ENCODE data around the gene BST2. TPM values are rescaled to one million over a fixed set of nuclear protein-coding genes. Genes with fewer than 3 reads are reported as not detected.

BST2 gene
- total RNA-seq, 2 donors from 2014 or later: 12.8 to 15.6 TPM

- no peak for DNase-seq
- Histone ChIP-seq H3K27ac (no peak overlapping the region), H3K9ac (ENCODE audit: low read depth in 2 of 2, low read length in 2 of 2) (peak overlapping the region in 1 of 2 donors; percentile 43), H3K36me3 (no peaks in the 10 kb centered on the region), H3K4me3 (no peak overlapping the region), H3K27me3 (peaks cover 12% of the 10 kb centered on the region), H3K9me3 (no peaks in the 10 kb centered on the region), H3K4me1 (no peaks in the 10 kb centered on the region)
- TF ChIP-seq CTCF (IDR thresholded peaks at IDR 0.05): no peak
- intact Hi-C loops (cut with DNase I): no loop called here
These were observed 42.3 kb upstream of the BST2 start for GRCh38 chr19:17447704-17448130.

- H3K4me1 ChIP-seq: no peaks in the 10 kb centered on the region
- intact Hi-C loops (cut with DNase I): no loop called here
- no peak overlapping the region for H3K27ac ChIP-seq
- H3K9ac ChIP-seq (ENCODE audit: low read depth in 2 of 2, low read length in 2 of 2): no peak overlapping the region
- H3K27me3 ChIP-seq: peaks cover 12% of the 10 kb centered on the region
- DNase-seq: no peak
- no peak for TF ChIP-seq CTCF (IDR thresholded peaks at IDR 0.05)
- no peak overlapping the region for H3K4me3 ChIP-seq
- no peaks in the 10 kb centered on the region for H3K36me3 ChIP-seq
- H3K9me3 ChIP-seq: no peaks in the 10 kb centered on the region
These were observed 40.2 kb upstream of the BST2 start for GRCh38 chr19:17445526-17446165.

DNA sequence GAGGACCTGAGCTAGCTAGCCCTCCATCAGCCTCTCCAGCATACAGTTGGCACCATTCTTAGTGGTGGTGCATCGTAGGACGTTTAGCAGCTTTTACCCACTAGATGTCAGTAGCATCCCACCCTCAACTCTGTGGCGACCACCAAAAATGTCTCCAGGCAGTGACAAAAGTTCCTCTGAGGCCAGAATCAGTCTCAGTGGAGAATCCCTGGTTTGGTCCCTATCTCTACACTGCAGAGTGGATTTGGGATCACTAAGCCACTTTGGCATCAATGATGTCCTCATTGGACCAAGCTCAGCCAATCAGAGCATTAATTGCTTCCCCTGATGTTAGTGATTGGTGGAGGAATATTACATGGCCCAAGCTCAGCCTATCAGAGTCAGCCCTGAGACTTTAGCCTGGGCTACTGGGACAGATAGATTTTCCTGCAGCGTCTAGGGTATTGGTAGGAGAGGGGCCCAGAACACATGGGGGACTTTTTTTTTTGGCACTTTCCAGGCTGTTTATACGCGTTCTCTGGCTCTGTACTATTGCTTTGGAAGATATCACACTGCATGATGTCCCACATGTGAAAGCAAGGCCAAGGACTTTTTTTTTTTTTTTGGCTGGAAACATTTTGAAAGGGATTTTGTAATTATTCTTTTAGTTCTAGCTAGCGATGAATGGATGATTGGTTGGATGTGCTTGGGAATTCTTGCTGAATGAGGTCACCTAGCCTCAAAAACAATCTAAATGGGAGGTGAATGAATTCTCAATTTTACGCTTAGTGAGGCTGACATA, 36.0 kb upstream of the BST2 start:
- no peak for DNase-seq
- no peak for TF ChIP-seq CTCF (IDR thresholded peaks at IDR 0.05)
- Histone ChIP-seq H3K36me3 (no peaks in the 10 kb centered on the region), H3K27me3 (no peaks in the 10 kb centered on the region), H3K9me3 (no peaks in the 10 kb centered on the region), H3K4me3 (no peak overlapping the region), H3K27ac (no peak overlapping the region), H3K9ac (ENCODE audit: low read depth in 2 of 2, low read length in 2 of 2) (no peak overlapping the region), H3K4me1 (no peaks in the 10 kb centered on the region)
- intact Hi-C loops (cut with DNase I): no loop called here

- no peak overlapping the region for H3K9ac ChIP-seq (ENCODE audit: low read depth in 2 of 2, low read length in 2 of 2)
- H3K27ac ChIP-seq: no peak overlapping the region
- no peaks in the 10 kb centered on the region for H3K36me3 ChIP-seq
- intact Hi-C loops (cut with DNase I): no loop called here
- no peak for TF ChIP-seq CTCF (IDR thresholded peaks at IDR 0.05)
- H3K9me3 ChIP-seq: no peaks in the 10 kb centered on the region
- no peaks in the 10 kb centered on the region for H3K27me3 ChIP-seq
- no peaks in the 10 kb centered on the region for H3K4me1 ChIP-seq
- no peak for DNase-seq
- H3K4me3 ChIP-seq: no peak overlapping the region
These were observed 31.4 kb upstream of the BST2 start for GRCh38 chr19:17436874-17437267.

GRCh38 chr19:17436094-17436873, 30.9 kb upstream of the BST2 start:
- no peaks in the 10 kb centered on the region for H3K27me3 ChIP-seq
- no peaks in the 10 kb centered on the region for H3K9me3 ChIP-seq
- no peak for TF ChIP-seq CTCF (IDR thresholded peaks at IDR 0.05)
- H3K9ac ChIP-seq (ENCODE audit: low read depth in 2 of 2, low read length in 2 of 2): no peak overlapping the region
- no peak overlapping the region for H3K4me3 ChIP-seq
- no peak for DNase-seq
- no peaks in the 10 kb centered on the region for H3K36me3 ChIP-seq
- intact Hi-C loops (cut with DNase I): no loop called here
- H3K27ac ChIP-seq: no peak overlapping the region
- H3K4me1 ChIP-seq: no peaks in the 10 kb centered on the region

Data from colonic mucosa (tissue), 4 donors.